HFF-Myc (cell line): ENCODE measurements around the gene ABR.

Experiments
- DNase-seq: peaks from one replicate; pipeline ENCODE4 v3.0.0-alpha.2; 2011; ENCODE audit warnings: low read depth; ENCODE audit errors: extremely low read depth
- H3K4me3 ChIP-seq: replicated peaks from 2 replicates; pipeline ENCODE4 v1.5.1; 2011; ENCODE audit warnings: low read depth, mild to moderate bottlenecking, control low read depth, low read length
- TF ChIP-seq, protein P1 (sequence below): IDR thresholded peaks from 2 replicates; pipeline ENCODE4 v1.5.1; 2012; ENCODE audit warnings: mild to moderate bottlenecking, low read depth, low read length, control low read depth; ENCODE audit errors: missing control alignments

ABR gene

DNA sequence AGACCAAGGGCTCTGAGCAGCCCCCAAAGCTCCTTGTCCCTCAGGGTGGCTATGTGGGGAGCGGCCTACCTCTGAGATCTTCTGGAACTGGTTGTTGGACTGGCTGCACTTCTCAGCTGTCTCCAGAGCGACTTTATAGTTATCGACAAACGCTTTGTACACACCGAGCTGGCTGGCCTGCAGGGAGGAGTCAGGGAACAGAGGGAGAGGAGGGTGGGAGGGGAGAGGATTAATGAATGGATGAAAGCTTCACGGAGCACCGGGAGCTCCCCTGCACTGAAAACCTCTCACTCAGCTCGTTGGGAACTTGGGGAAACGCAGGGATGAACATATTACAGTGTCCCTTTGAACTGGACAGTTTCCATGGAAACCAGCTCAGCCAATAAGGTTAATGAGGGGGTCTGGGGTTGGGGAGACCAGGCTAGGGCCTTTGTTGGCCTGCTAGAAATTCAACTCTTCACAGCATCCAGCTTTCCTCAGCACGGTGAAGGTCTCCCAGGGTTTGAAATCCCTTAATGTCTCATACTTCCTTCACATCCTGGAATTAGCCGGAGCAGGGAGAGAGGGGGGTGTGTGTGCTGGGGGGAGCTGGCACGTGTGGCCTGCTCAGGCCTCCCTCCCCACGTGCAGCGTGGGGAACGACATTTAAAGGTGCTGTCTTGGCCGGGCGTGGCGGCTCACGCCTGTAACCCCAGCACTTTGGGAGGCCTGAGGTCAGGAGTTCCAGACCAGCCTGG lies 96.2 kb downstream of the ABR start:
- no peak overlapping the region for H3K4me3 ChIP-seq
- DNase-seq: no peak
- TF ChIP-seq, protein P1, sequence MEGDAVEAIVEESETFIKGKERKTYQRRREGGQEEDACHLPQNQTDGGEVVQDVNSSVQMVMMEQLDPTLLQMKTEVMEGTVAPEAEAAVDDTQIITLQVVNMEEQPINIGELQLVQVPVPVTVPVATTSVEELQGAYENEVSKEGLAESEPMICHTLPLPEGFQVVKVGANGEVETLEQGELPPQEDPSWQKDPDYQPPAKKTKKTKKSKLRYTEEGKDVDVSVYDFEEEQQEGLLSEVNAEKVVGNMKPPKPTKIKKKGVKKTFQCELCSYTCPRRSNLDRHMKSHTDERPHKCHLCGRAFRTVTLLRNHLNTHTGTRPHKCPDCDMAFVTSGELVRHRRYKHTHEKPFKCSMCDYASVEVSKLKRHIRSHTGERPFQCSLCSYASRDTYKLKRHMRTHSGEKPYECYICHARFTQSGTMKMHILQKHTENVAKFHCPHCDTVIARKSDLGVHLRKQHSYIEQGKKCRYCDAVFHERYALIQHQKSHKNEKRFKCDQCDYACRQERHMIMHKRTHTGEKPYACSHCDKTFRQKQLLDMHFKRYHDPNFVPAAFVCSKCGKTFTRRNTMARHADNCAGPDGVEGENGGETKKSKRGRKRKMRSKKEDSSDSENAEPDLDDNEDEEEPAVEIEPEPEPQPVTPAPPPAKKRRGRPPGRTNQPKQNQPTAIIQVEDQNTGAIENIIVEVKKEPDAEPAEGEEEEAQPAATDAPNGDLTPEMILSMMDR: no peak

DNA sequence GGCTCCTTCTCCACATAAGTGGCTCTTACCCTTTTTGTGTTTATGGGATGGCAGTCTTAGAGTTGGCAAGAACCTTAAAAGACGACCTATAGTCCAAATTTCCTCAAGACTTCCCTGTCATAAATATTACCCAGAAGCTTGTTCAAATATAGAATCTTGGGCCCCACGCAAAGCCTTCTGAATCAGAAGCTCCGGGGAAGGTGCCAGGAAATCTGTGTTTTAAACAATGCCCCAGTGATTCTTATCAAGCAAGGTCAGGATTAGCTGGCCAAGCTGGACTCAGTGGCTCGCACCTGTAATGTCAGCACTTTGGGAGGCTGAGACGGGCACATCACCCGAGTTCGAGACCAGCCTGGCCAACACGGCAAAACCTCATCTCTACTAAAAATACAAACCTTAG lies 97.2 kb downstream of the ABR start:
- DNase-seq: no peak
- no peak overlapping the region for H3K4me3 ChIP-seq

DNA sequence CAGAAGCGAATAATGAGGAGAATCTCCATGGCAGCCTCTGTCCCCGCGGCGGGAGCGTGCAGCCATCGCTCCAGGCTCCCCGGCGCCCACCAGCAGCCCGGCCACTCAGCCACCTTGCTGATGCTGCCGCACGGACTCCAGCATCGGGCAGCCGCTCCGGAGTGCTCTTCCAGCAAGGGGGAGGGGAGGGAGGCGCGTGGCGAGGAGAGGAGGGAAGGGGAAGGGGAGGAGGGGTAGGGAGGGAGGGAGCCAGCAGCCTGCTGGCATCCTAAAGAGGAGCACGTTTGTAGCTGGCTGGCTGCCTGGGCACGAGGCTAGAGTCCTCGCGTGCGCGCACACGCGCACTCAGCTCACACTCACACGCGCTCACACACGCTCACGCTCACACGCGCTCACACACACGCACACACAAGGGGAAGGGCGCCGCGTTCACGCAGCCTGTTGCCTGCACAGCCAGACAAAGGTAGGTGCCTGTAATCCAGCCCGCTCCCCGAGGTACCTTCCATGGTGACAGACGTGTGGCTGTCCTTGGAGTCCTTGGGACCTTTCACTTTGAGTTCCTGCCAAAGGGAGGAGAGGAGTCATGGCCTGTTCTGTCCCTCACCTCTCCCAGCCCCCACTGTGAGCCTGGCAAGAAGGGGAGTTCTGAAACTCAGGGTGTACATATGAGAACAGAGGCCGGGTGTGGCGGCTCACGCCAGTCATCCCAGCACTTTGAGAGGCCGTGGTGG lies 100.8 kb downstream of the ABR start:
- TF ChIP-seq, protein P1: no peak
- no peak for DNase-seq
- no peak overlapping the region for H3K4me3 ChIP-seq

More for the DNA sequence above, 97.2 kb downstream of the ABR start:
- TF ChIP-seq, protein P1: no peak

DNA sequence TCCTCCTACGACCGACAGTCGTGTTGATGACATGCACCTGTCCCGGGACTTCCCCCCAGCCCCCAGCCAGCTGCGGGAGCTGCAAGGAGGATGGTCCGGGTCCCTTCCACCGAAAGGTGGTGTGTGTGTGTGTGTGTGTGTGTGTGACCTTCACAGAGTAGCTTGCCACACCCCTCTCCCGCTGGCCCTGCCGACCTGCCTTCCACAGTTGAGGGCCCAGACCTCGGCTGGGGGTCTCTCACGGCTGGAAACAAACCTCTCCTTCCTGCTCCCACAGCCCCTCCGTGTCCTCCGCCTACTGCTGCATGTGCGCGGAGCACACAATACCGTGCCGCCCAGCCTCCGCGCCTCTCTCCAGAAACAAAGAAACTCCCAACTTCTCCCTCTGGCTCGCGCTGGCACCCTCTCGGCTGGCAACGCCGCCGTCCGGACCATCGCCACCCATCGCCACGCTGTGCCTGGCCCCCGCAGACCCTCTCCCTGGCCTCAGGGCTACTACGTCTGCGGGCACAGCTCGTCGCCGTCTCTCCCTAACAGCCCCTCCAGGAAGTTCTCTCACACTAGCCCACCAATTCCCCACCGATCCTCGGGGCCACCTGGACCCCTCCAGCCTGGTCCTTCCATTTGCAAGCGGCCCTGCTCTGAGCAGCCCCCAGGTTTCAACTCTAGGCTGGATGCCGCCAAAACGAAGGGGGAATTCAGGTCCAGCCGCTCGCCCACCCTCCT lies 101.6 kb downstream of the ABR start:
- H3K4me3 ChIP-seq: no peak overlapping the region
- DNase-seq: no peak
- TF ChIP-seq, protein P1: no peak

DNA sequence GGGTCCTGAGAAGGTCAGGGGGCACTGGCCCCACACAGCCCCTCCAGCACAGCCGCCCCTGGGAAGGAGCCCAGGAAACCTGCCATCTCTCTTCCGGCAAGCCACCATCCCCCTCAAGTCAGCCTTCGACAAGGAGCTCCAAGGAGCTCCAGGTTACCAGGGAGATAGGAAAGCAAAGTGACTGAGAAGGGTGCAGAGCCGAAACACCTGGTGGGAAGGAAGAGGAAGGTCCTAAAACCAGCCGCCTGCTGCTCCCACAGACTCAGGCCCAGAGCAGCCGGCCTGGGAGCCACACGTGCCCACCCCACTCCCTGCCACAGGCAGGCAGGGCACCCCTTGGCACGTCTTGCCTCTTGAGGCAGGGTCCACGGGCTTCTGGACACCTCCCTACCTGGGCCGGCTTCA lies 102.2 kb downstream of the ABR start:
- H3K4me3 ChIP-seq: no peak overlapping the region
- DNase-seq: no peak

DNA sequence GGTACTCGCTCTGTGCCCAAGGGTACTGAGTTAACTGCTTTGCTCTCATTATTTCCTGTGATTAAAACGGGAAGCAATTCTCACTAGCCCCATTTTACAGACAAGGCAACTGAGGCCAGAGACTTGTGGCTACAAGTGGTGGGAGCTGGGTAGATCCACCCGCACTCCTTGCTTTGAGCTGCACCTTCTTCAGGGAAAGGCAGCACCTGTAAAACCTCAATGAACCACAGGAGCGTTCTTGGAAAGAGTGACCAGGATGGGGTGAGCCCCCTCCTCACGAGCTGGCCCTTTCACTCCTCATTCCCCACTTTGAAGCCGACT lies 102.8 kb downstream of the ABR start:
- no peak overlapping the region for H3K4me3 ChIP-seq
- TF ChIP-seq, protein P1: no peak
- DNase-seq: no peak

More for the DNA sequence above, 102.2 kb downstream of the ABR start:
- TF ChIP-seq, protein P1: no peak
